Common myeloid progenitor, CD34-positive (primary cell): ENCODE data around the gene PKNOX2.

Experiments
- CTCF ChIA-PET: fragments of 350-600 bp; sonication (Branson Sonifier 250); formaldehyde crosslinking; loops from one replicate; lab custom pipeline; 2021; ENCODE audit warnings: antibody characterized with exemption; lab: Charles Lee
- POLR2A ChIA-PET: fragments of 350-600 bp; sonication (Branson Sonifier 250); formaldehyde crosslinking; loops from one replicate; lab custom pipeline; 2021; ENCODE audit warnings: antibody characterized with exemption; lab: Charles Lee
- DNase-seq, 3 donors: peaks; one replicate each; pipeline versions ENCODE4 v3.0.0 to v3.0.0-alpha.2; 2013
- H3K27ac ChIP-seq, 2 experiments: 1 replicate in 1 of 2; 2 replicates in 1 of 2; pipeline ENCODE4 v1.7.0; 2013; ENCODE audit warnings: inconsistent platforms in 2 of 2, low read length in 2 of 2, mild to moderate bottlenecking in 2 of 2, low read depth in 1 of 2, moderate library complexity in 1 of 2; ENCODE audit not compliant: severe bottlenecking in 2 of 2, insufficient read depth in 1 of 2, poor library complexity in 1 of 2
- H3K27me3 ChIP-seq, 5 experiments: replicated peaks in 2 of 5; 1 replicate in 3 of 5; 2 replicates in 2 of 5; pipeline versions ENCODE4 v1.6.1 to v1.7.0; 2013; ENCODE audit warnings: low read length in 4 of 5, mild to moderate bottlenecking in 2 of 5, moderate library complexity in 2 of 5, inconsistent platforms in 1 of 5; ENCODE audit not compliant: insufficient read depth in 5 of 5, control insufficient read depth in 4 of 5
- H3K36me3 ChIP-seq, 4 experiments: 1 replicate in 2 of 4; 2 replicates in 2 of 4; pipeline versions ENCODE4 v1.6.1 to v1.7.0; 2013; ENCODE audit warnings: low read length in 3 of 4, control low read depth in 1 of 4, mild to moderate bottlenecking in 1 of 4; ENCODE audit not compliant: control insufficient read depth in 4 of 4, insufficient read depth in 4 of 4
- H3K4me1 ChIP-seq, 4 experiments: 1 replicate in 3 of 4; 2 replicates in 1 of 4; pipeline versions ENCODE4 v1.6.1 to v1.7.1; 2013; ENCODE audit warnings: low read length in 3 of 4, mild to moderate bottlenecking in 3 of 4, control low read depth in 1 of 4, inconsistent platforms in 1 of 4, moderate library complexity in 1 of 4; ENCODE audit not compliant: control insufficient read depth in 4 of 4, insufficient read depth in 4 of 4; ENCODE audit errors: control extremely low read depth in 1 of 4
- H3K4me3 ChIP-seq, 7 experiments: 1 replicate in 4 of 7; 2 replicates in 3 of 7; pipeline versions ENCODE4 v1.5.1 to v1.7.0; 2013; ENCODE audit warnings: mild to moderate bottlenecking in 7 of 7, low read length in 6 of 7, moderate library complexity in 6 of 7, inconsistent platforms in 2 of 7, low read depth in 2 of 7, control low read depth in 1 of 7; ENCODE audit not compliant: insufficient read depth in 4 of 7, control insufficient read depth in 1 of 7; ENCODE audit errors: extremely low read depth in 1 of 7
- H3K9me3 ChIP-seq, 5 experiments: 1 replicate in 4 of 5; 2 replicates in 1 of 5; pipeline versions ENCODE4 v1.6.1 to v1.7.1; 2013; ENCODE audit warnings: low read length in 4 of 5, mild to moderate bottlenecking in 2 of 5, inconsistent platforms in 1 of 5, low read depth in 1 of 5, moderate library complexity in 1 of 5; ENCODE audit not compliant: control insufficient read depth in 4 of 5, insufficient read depth in 2 of 5; ENCODE audit errors: control extremely low read depth in 1 of 5
- WGBS: methylation state at CpG from one replicate; pipeline ENCODE4 v1.1.5; 2013; ENCODE audit not compliant: insufficient coverage; 5-methylcytosine and 5-hydroxymethylcytosine counted together

The PKNOX2 gene

GRCh38 chr11:125297346-125297915 lies 132.9 kb downstream of the PKNOX2 start:
- CTCF ChIA-PET: no interaction called here
- Histone ChIP-seq H3K27ac (no peak overlapping the region), H3K4me3 (no peak overlapping the region), H3K27me3 (peaks cover 0 to 28% (median 3%) of the 10 kb centered on the region in 5 experiments), H3K9me3 (no peaks in the 10 kb centered on the region), H3K4me1 (no peaks in the 10 kb centered on the region), H3K36me3 (no peaks in the 10 kb centered on the region)
- WGBS: 47% methylated on average over 6 of the region's 7 CpGs
- POLR2A ChIA-PET: no interaction called here
- DNase-seq: no peak

- H3K27ac ChIP-seq: no peak overlapping the region
- CTCF ChIA-PET: no interaction called here
- POLR2A ChIA-PET: no interaction called here
- no peaks in the 10 kb centered on the region for H3K4me1 ChIP-seq
- H3K9me3 ChIP-seq: no peaks in the 10 kb centered on the region
- WGBS: 100% methylated on average over 5 of the region's 8 CpGs
- no peaks in the 10 kb centered on the region for H3K36me3 ChIP-seq
- H3K4me3 ChIP-seq: no peak overlapping the region
- H3K27me3 ChIP-seq: peaks cover 0 to 22% (median 4%) of the 10 kb centered on the region in 5 experiments
- DNase-seq: no peak
Observed at GRCh38 chr11:125299061-125299615, 134.6 kb downstream of the PKNOX2 start.

- peaks cover 0 to 15% (median 5%) of the 10 kb centered on the region in 5 experiments for H3K27me3 ChIP-seq
- no peak overlapping the region for H3K27ac ChIP-seq
- no peaks in the 10 kb centered on the region for H3K4me1 ChIP-seq
- no peak overlapping the region for H3K4me3 ChIP-seq
- CTCF ChIA-PET: interaction anchor here (0.8 kb wide), 1 partner anchor 18 kb away, joined by 3 read pairs; no protein-coding TSS in a partner anchor
- 100% methylated on average over 2 of the region's 9 CpGs for WGBS
- POLR2A ChIA-PET: no interaction called here
- no peaks in the 10 kb centered on the region for H3K36me3 ChIP-seq
- DNase-seq: no peak
- H3K9me3 ChIP-seq: no peaks in the 10 kb centered on the region
Observed at GRCh38 chr11:125299821-125300220, 135.3 kb downstream of the PKNOX2 start.

- no peak overlapping the region for H3K4me3 ChIP-seq
- CTCF ChIA-PET: interaction anchor here (0.8 kb wide), 1 partner anchor 17 kb away, joined by 3 read pairs; no protein-coding TSS in a partner anchor
- no peaks in the 10 kb centered on the region for H3K36me3 ChIP-seq
- WGBS: 62% methylated on average over 3 of the region's 3 CpGs
- no peaks in the 10 kb centered on the region for H3K9me3 ChIP-seq
- H3K4me1 ChIP-seq: no peaks in the 10 kb centered on the region
- POLR2A ChIA-PET: no interaction called here
- H3K27ac ChIP-seq: no peak overlapping the region
- DNase-seq: peak in 1 of 3 donors; percentile 7
- peaks cover 0 to 8% (median 5%) of the 10 kb centered on the region in 5 experiments for H3K27me3 ChIP-seq
Observed at GRCh38 chr11:125300791-125301218, 136.3 kb downstream of the PKNOX2 start.

GRCh38 chr11:125301346-125301745 lies 136.8 kb downstream of the PKNOX2 start:
- H3K4me1 ChIP-seq: no peaks in the 10 kb centered on the region
- ChIA-PET POLR2A (no interaction called here), CTCF (no interaction called here)
- H3K27me3 ChIP-seq: peaks cover 0 to 8% (median under 1%) of the 10 kb centered on the region in 5 experiments
- no peak overlapping the region for H3K27ac ChIP-seq
- no peak overlapping the region for H3K4me3 ChIP-seq
- 94% methylated on average over 2 of the region's 3 CpGs for WGBS
- no peak for DNase-seq
- H3K9me3 ChIP-seq: no peaks in the 10 kb centered on the region
- H3K36me3 ChIP-seq: no peaks in the 10 kb centered on the region

GRCh38 chr11:125303186-125303585 lies 138.6 kb downstream of the PKNOX2 start:
- Histone ChIP-seq H3K9me3 (no peaks in the 10 kb centered on the region), H3K4me1 (no peaks in the 10 kb centered on the region), H3K36me3 (no peaks in the 10 kb centered on the region), H3K27ac (no peak overlapping the region), H3K27me3 (peaks cover 0 to 11% (median 2%) of the 10 kb centered on the region in 5 experiments), H3K4me3 (no peak overlapping the region)
- DNase-seq: no peak
- ChIA-PET CTCF (no interaction called here), POLR2A (no interaction called here)
- WGBS: 100% methylated on average over 3 of the region's 5 CpGs

GRCh38 chr11:125303694-125304093 lies 139.1 kb downstream of the PKNOX2 start:
- CTCF ChIA-PET: no interaction called here
- Histone ChIP-seq H3K4me3 (no peak overlapping the region), H3K27me3 (peaks cover 0 to 11% (median 2%) of the 10 kb centered on the region in 5 experiments), H3K27ac (no peak overlapping the region), H3K36me3 (no peaks in the 10 kb centered on the region), H3K4me1 (no peaks in the 10 kb centered on the region), H3K9me3 (no peaks in the 10 kb centered on the region)
- POLR2A ChIA-PET: no interaction called here
- DNase-seq: no peak
- 100% methylated on average over 5 of the region's 5 CpGs for WGBS
